Ishikawa (cell line): ENCODE data around the gene USP8.

Experiments
- CEBPB ChIP-seq: IDR thresholded peaks from 2 replicates; pipeline ENCODE4 v1.6.1; 2012
- CREB1 ChIP-seq: IDR thresholded peaks from 2 replicates; pipeline ENCODE4 v1.6.1; 2012; ENCODE audit warnings: low read depth
- EGR1 ChIP-seq: IDR thresholded peaks from 2 replicates; pipeline ENCODE4 v1.6.1; 2012
- EP300 ChIP-seq: IDR thresholded peaks from 2 replicates; pipeline ENCODE4 v1.6.1; 2012; ENCODE audit warnings: borderline replicate concordance
- FOXM1 ChIP-seq: IDR thresholded peaks from 2 replicates; pipeline ENCODE4 v1.6.1; 2012; ENCODE audit warnings: low read depth, borderline replicate concordance
- NFIC ChIP-seq: IDR thresholded peaks from 2 replicates; pipeline ENCODE4 v1.6.1; 2012
- RAD21 ChIP-seq: IDR thresholded peaks from 2 replicates; pipeline ENCODE4 v1.6.1; 2012; ENCODE audit warnings: low read depth
- REST ChIP-seq: IDR thresholded peaks from 2 replicates; pipeline ENCODE4 v1.6.1; 2012; ENCODE audit warnings: low read depth, mild to moderate bottlenecking
- TAF1 ChIP-seq: IDR thresholded peaks from 2 replicates; pipeline ENCODE4 v1.6.1; 2012; ENCODE audit warnings: low read depth, mild to moderate bottlenecking
- TCF12 ChIP-seq: IDR thresholded peaks from 2 replicates; pipeline ENCODE4 v1.6.1; 2012; ENCODE audit warnings: low read depth
- TEAD4 ChIP-seq: IDR thresholded peaks from 2 replicates; pipeline ENCODE4 v1.6.1; 2012
- USF1 ChIP-seq: IDR thresholded peaks from 2 replicates; pipeline ENCODE4 v1.6.1; 2012
- YY1 ChIP-seq: IDR thresholded peaks from 2 replicates; pipeline ENCODE4 v1.6.1; 2012; ENCODE audit warnings: low read depth
- ZBTB7A ChIP-seq: IDR thresholded peaks from 2 replicates; pipeline ENCODE4 v1.6.1; 2012; ENCODE audit warnings: low read depth
- TF ChIP-seq, protein P1 (sequence below): IDR thresholded peaks from 2 replicates; pipeline ENCODE4 v1.6.1; 2012

USP8 gene

GRCh38 chr15:50543556-50543955, 119.4 kb downstream of the USP8 start:
- TF ChIP-seq RAD21 (no peak), FOXM1 (no peak), NFIC (no peak), REST (no peak), EGR1 (no peak), TCF12 (no peak), YY1 (no peak), USF1 (no peak), TAF1 (no peak)

DNA sequence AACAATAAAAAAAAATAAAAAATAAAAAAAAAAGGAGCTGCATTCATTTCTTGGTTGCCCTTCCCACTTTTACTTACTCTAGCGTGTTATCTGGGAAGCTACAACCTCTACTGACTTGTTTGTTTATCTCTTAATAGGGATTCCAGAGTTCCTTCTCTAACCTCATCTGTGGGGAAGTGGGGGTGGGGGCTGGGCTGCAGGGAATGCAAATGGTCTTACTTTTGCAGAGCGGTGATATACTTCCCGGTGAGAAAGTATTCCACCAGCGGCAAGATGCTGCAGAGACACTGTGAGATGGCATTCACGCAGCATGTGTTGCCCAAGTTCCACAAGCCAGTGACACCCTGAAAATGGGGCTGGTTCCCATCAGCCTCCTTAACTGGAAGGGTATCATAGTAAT, 120.2 kb downstream of the USP8 start:
- TF ChIP-seq REST (no peak), EGR1 (no peak), EP300 (no peak), YY1 (no peak), TCF12 (no peak)
- TF ChIP-seq, protein P1, sequence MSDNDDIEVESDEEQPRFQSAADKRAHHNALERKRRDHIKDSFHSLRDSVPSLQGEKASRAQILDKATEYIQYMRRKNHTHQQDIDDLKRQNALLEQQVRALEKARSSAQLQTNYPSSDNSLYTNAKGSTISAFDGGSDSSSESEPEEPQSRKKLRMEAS: no peak

DNA sequence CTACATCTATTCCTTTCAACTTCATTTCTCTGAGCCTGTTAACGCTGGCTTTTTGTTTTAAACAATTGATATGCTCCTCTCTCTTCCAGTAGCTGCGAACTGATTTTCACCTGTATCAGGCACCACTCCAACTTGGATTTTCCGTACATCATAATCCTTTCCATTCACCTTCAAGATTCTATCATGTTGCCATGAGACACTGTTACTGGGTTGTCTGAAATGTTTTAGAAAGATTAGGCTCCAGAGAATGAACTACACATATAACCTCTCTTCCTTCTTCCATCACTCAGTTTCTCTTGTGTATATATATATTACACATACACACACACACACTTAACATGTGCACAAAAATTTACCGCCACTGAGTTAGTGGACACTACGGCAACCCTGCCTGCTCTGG, 122.4 kb downstream of the USP8 start, which contains the start of gene USP50:
Gene USP50 (minus strand): TSS at position 101 of the 400 bp plus-strand sequence. CDS start 141 bp downstream, outside the sequence.
- TF ChIP-seq CREB1: no peak
- TF ChIP-seq ZBTB7A: no peak
- no peak for TF ChIP-seq TCF12
- TF ChIP-seq, protein P1: no peak
- TF ChIP-seq CEBPB: no peak
- TF ChIP-seq YY1: no peak
- TF ChIP-seq EGR1: no peak
- TF ChIP-seq TEAD4: no peak
- TF ChIP-seq FOXM1: no peak
- TF ChIP-seq USF1: no peak
- no peak for TF ChIP-seq TAF1
- TF ChIP-seq NFIC: no peak
- TF ChIP-seq EP300: no peak
- TF ChIP-seq REST: no peak
- no peak for TF ChIP-seq RAD21

DNA sequence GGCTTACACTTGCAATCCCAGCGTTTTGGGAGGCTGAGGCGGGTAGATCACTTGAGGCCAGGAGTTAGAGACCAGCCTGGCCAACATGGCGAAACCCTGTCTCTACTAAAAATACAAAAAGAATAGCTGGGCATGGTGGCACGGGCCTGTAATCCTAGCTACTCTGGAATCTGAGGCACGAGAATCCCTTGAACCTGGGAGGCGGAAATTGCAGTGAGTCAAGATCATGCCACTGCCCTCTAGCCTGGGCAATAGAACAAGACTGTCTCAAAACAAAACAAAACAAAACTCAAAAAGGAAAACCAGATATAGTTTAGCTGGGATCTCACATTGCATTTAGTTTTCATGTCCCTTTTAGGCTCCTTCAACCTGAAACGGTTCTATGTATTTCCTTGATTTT, 125.1 kb downstream of the USP8 start:
- TF ChIP-seq USF1 (no peak), FOXM1 (no peak), CREB1 (no peak), EGR1 (no peak), TEAD4 (no peak), CEBPB (no peak), ZBTB7A (no peak), YY1 (no peak), REST (no peak), NFIC (no peak), TAF1 (no peak), TCF12 (no peak), EP300 (no peak), RAD21 (no peak)
- TF ChIP-seq, protein P1: no peak
